ENCODE data around the gene KCNK3.

The KCNK3 gene

GRCh38 chr2:26718949-26719686 is 26.6 kb downstream of the KCNK3 start:
- DNase-seq: no peak
- TF ChIP-seq POLR2A (IDR thresholded peaks at IDR 0.05; ENCODE audit: low read length): no peak
- no peak for TF ChIP-seq GATA1 (IDR thresholded peaks at IDR 0.05; ENCODE audit: low read depth, low read length)

DNA sequence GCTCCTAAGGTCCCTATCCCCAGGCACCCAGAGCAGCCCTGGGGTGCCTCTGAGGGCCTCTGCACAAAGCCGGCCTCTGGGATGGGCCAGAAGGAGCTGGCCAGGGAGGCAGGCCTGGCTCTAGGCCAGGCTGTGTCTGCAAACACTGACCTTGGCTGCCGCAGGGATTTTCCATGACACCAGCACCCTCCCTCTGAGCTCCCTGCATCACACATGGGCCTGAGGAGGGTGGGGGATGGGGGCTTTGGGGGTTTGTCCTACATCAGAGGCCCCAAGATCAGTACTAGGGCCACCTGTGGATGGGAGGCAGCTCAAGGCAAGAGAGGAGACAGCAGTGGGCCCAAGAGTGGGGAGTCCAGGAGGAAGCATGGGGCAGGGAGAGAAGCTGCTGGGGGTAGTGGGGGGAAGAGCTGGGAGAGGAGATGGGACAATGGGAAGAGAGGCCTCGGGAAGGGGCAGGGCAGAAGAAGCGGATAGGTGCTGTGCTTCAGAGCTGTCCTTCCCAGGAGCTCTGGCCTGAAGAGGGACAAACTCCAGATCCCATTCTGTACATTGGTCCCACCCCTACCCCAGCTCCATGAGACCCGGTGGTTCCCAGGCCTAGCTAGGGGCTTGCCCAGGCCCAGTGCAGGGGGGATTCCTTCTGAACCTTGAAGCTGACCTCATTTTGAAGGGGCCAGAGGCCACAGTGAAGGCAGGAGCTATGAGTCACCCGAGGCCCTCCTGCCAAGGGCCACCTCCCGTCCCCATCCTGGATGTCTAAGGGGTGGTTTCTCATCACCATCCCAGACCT is 28.0 kb downstream of the KCNK3 start:
- TF ChIP-seq POLR2A (IDR thresholded peaks at IDR 0.05; ENCODE audit: low read length): no peak
- no peak for TF ChIP-seq GATA1 (IDR thresholded peaks at IDR 0.05; ENCODE audit: low read depth, low read length)
- peak in 1 of 2 experiments; percentile 9 for DNase-seq

- peak in 1 of 2 experiments; percentile 18 for DNase-seq
- TF ChIP-seq GATA1 (IDR thresholded peaks at IDR 0.05; ENCODE audit: low read depth, low read length) (no peak), POLR2A (IDR thresholded peaks at IDR 0.05; ENCODE audit: low read length) (no peak)
Measured at GRCh38 chr2:26721115-26722032, 28.9 kb downstream of the KCNK3 start.

DNA sequence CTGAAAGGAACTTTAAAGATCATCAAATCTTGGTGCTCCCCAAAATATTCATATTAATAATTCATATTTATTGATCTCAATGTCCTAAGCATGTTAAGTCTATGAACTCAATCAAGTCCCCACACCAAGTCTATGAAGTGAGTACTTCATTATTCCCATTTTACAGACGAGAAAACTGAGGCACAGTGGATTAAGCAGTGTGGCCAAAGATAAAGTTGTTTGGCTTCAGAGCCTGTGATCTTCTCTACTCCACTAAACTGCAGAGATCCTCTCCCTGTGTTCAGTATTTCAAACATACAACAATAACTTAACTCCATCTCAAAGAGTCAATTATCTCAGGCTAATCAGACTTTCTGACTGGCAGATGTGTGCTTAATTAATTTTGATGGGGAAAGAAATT is 29.8 kb downstream of the KCNK3 start:
- no peak for TF ChIP-seq POLR2A (IDR thresholded peaks at IDR 0.05; ENCODE audit: low read length)
- no peak for TF ChIP-seq GATA1 (IDR thresholded peaks at IDR 0.05; ENCODE audit: low read depth, low read length)
- DNase-seq: no peak

DNA sequence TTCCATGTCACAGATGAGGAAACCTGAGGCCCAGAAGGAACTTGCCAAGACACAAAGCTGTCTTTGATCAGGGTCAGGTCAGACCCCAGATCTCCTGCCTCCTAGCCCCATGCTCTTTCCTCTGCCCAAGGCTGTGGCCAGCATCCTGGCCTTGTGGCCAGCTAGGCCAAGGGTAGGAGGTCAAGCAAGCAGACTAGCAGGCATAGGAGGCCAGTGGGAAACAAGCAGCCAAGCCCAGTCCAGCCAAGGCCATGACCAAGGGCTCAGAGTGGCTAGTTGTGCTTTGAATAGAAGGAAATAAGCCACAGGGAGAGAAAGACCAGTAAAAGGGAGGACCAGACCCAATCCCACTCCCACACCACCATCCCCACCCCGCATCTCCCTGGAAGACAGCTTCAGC is 30.4 kb downstream of the KCNK3 start:
- TF ChIP-seq GATA1 (IDR thresholded peaks at IDR 0.05; ENCODE audit: low read depth, low read length): no peak
- TF ChIP-seq POLR2A (IDR thresholded peaks at IDR 0.05; ENCODE audit: low read length): no peak
- no peak for DNase-seq

GRCh38 chr2:26723475-26723874 is 31.0 kb downstream of the KCNK3 start:
- no peak for DNase-seq
- TF ChIP-seq GATA1 (IDR thresholded peaks at IDR 0.05; ENCODE audit: low read depth, low read length) (no peak), POLR2A (IDR thresholded peaks at IDR 0.05; ENCODE audit: low read length) (no peak)

- TF ChIP-seq POLR2A (IDR thresholded peaks at IDR 0.05; ENCODE audit: low read length): no peak
- TF ChIP-seq GATA1 (IDR thresholded peaks at IDR 0.05; ENCODE audit: low read depth, low read length): no peak
- peak; percentile 66 to 76 for DNase-seq
Measured at GRCh38 chr2:26723991-26724750, 31.6 kb downstream of the KCNK3 start.

DNA sequence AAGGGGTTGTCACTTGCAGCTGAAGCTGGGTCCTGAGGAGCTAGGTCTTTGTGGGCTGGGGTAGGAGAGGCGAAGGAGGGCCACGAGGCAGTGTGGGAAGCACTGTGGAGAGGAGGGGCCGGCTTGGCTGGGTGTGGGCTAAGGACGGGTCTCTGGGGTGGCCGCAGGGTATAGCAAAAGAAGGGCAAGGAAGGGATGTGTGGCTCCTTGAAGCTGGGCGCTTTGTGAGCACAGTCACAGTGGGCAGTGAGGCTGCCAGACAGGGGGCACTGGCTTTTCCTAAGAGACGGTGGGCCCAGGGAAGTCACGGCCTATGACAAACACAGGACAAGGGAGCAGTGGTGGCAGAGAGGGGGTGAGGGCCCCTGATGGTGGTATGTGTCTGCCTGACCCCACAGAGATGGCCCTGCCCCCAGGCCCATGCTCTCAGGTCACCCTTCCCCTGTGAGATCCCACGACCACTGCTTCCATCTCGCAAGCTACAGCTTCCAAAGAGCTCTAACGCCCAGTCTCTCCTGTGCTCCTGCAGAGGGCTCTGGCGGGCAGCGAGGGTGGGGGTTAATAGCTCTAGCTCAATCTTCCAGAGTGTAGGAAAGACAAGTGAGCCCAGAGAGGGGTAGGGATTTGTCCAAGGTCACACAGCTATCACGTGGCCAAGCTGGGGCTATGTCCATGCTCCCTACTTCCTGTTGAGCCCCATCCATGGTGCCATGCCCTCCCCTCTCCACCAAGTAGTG is 32.4 kb downstream of the KCNK3 start:
- DNase-seq: no peak

GRCh38 chr2:26725521-26725820 is 32.9 kb downstream of the KCNK3 start:
- no peak for DNase-seq
- TF ChIP-seq POLR2A (IDR thresholded peaks at IDR 0.05; ENCODE audit: low read length): no peak

More for the DNA sequence above, 32.4 kb downstream of the KCNK3 start:
- TF ChIP-seq POLR2A (IDR thresholded peaks at IDR 0.05; ENCODE audit: low read length): no peak
- no peak for TF ChIP-seq GATA1 (IDR thresholded peaks at IDR 0.05; ENCODE audit: low read depth, low read length)

- no peak for DNase-seq
Measured at GRCh38 chr2:26726228-26726627, 33.7 kb downstream of the KCNK3 start.

DNA sequence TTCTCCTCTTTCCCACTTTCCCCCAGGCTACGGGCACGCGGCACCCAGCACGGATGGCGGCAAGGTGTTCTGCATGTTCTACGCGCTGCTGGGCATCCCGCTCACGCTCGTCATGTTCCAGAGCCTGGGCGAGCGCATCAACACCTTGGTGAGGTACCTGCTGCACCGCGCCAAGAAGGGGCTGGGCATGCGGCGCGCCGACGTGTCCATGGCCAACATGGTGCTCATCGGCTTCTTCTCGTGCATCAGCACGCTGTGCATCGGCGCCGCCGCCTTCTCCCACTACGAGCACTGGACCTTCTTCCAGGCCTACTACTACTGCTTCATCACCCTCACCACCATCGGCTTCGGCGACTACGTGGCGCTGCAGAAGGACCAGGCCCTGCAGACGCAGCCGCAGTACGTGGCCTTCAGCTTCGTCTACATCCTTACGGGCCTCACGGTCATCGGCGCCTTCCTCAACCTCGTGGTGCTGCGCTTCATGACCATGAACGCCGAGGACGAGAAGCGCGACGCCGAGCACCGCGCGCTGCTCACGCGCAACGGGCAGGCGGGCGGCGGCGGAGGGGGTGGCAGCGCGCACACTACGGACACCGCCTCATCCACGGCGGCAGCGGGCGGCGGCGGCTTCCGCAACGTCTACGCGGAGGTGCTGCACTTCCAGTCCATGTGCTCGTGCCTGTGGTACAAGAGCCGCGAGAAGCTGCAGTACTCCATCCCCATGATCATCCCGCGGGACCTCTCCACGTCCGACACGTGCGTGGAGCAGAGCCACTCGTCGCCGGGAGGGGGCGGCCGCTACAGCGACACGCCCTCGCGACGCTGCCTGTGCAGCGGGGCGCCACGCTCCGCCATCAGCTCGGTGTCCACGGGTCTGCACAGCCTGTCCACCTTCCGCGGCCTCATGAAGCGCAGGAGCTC is 35.4 kb downstream of the KCNK3 start:
- TF ChIP-seq GATA1 (IDR thresholded peaks at IDR 0.05; ENCODE audit: low read depth, low read length): no peak
- TF ChIP-seq POLR2A (IDR thresholded peaks at IDR 0.05; ENCODE audit: low read length): no peak
- DNase-seq: peak in 1 of 2 experiments; percentile 43

More at GRCh38 chr2:26726228-26726627, 33.7 kb downstream of the KCNK3 start:
- TF ChIP-seq GATA1 (IDR thresholded peaks at IDR 0.05; ENCODE audit: low read depth, low read length): no peak
- TF ChIP-seq POLR2A (IDR thresholded peaks at IDR 0.05; ENCODE audit: low read length): no peak

DNA sequence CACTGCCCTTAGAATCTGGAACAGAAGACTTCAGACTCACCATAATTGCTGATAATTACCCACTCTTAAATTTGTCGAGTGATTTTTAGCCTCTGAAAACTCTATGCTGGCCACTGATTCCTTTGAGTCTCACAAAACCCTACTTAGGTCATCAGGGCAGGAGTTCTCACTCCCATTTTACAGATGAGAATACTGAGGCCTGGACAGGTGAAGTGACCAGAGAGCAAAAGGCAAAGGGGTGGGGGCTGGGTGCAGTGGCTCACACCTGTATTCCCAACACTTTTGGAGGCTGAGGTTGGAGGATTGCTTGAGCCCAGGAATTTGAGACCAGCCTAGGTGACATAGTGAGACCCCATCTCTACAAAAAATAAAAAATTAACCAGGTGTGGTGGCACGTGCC is 36.8 kb downstream of the KCNK3 start:
- DNase-seq: no peak
- no peak for TF ChIP-seq POLR2A (IDR thresholded peaks at IDR 0.05; ENCODE audit: low read length)
- TF ChIP-seq GATA1 (IDR thresholded peaks at IDR 0.05; ENCODE audit: low read depth, low read length): no peak

All from erythroblast (primary cell).